K562 (cell line): ENCODE measurements around the gene MPG. TPM values are rescaled to one million over a fixed set of nuclear protein-coding genes. Genes with fewer than 3 reads are reported as not detected.

Experiments used
- ARID2 ChIP-seq: fragments of 450-650 bp; IDR thresholded peaks from 2 replicates; pipeline ENCODE4 v1.6.1; 2017; ENCODE audit warnings: antibody characterized with exemption, mild to moderate bottlenecking
- ARID3B ChIP-seq: fragments of 250-450 bp; sonication (Bioruptor Pico); IDR thresholded peaks from 2 replicates; pipeline ENCODE4 v1.4.0; 2020; ENCODE audit warnings: borderline replicate concordance
- ATF7 ChIP-seq: fragments of 450-650 bp; IDR thresholded peaks from 2 replicates; pipeline ENCODE4 v1.7.1; 2014; ENCODE audit warnings: mild to moderate bottlenecking, moderate library complexity
- ELF1 ChIP-seq: fragments of 200-800 bp; sonication (Bioruptor generic); IDR thresholded peaks from 2 replicates; pipeline ENCODE4 v1.6.1; 2016; ENCODE audit warnings: missing genetic modification characterization, missing compliant biosample characterization
- GATAD2B ChIP-seq: fragments of 450-650 bp; IDR thresholded peaks from 2 replicates; pipeline ENCODE4 v1.6.1; 2017; ENCODE audit warnings: mild to moderate bottlenecking, borderline replicate concordance
- GMEB1 ChIP-seq: fragments of 250-450 bp; sonication (Bioruptor Pico); IDR thresholded peaks from 2 replicates; pipeline ENCODE4 v1.4.0; 2020; ENCODE audit warnings: mild to moderate bottlenecking
- HLTF ChIP-seq: fragments of 450-650 bp; IDR thresholded peaks from 2 replicates; pipeline ENCODE4 v1.6.1; 2016
- HSF4 ChIP-seq: fragments of 250-450 bp; sonication (Bioruptor Pico); IDR thresholded peaks from 2 replicates; pipeline ENCODE4 v2.1.2; 2022; ENCODE audit warnings: mild to moderate bottlenecking, moderate library complexity, borderline replicate concordance
- JUND ChIP-seq, 2 experiments: IDR thresholded peaks; 2 replicates in 1 of 2; 3 replicates in 1 of 2; pipeline ENCODE4 v1.6.1; 2011; ENCODE audit warnings: borderline replicate concordance in 2 of 2, low read depth in 2 of 2, low read length in 2 of 2, improper control_type of control experiment in 1 of 2, missing biosample characterization in 1 of 2, missing genetic modification characterization in 1 of 2, missing genetic modification reagents in 1 of 2
- KAT7 ChIP-seq: sonication (generic); formaldehyde crosslinking; IDR thresholded peaks from 2 replicates; pipeline ENCODE4 v1.8.0; 2022; ENCODE audit warnings: missing genetic modification reagents, mild to moderate bottlenecking, borderline replicate concordance
- RB1 ChIP-seq: fragments of 450-650 bp; IDR thresholded peaks from 2 replicates; pipeline ENCODE4 v1.6.1; 2017; ENCODE audit warnings: low read depth, mild to moderate bottlenecking
- XRCC5 ChIP-seq: fragments of 200-400 bp; formaldehyde crosslinking; IDR thresholded peaks from 2 replicates; pipeline ENCODE4 v1.6.1; 2017; ENCODE audit warnings: low read depth, mild to moderate bottlenecking, low read length
- ZBTB11 ChIP-seq, 3 experiments: fragments of 200-800 bp in 1 of 3; fragments of 250-450 bp in 1 of 3; fragments of 450-650 bp in 1 of 3; sonication (Bioruptor Pico) in 1 of 3; sonication (Bioruptor generic) in 1 of 3; formaldehyde crosslinking in 1 of 3; IDR thresholded peaks; 2 replicates each; pipeline versions ENCODE4 v1.6.1 to v1.8.0; 2016 to 2022; ENCODE audit warnings: mild to moderate bottlenecking in 2 of 3, missing genetic modification characterization in 2 of 3, missing compliant biosample characterization in 1 of 3, moderate library complexity in 1 of 3
- ZNF592 ChIP-seq: fragments of 450-650 bp; IDR thresholded peaks from 2 replicates; pipeline ENCODE4 v1.6.1; 2017; ENCODE audit warnings: antibody characterized with exemption, mild to moderate bottlenecking
- polyA plus RNA-seq, 8 experiments: library from polyadenylated mRNA; depleted of rRNA in 4 of 8; stranded (reverse) in 5 of 8; unstranded in 3 of 8; fragments of >200 nt; fragmentation: Nextera tagmentation in 2 of 8; fragmentation: Illumina TruSeq in 1 of 8; extraction: Ambion mirVana in 2 of 8; extraction: Trizol in 1 of 8; gene quantifications; 2 replicates each; pipeline versions ENCODE4 v1.2.1 to v1.2.3, GENCODE V29; 2011 to 2014; ENCODE audit warnings: inconsistent platforms in 1 of 8, missing spikeins in 1 of 8
- total RNA-seq, 7 experiments: library from RNA; depleted of rRNA in 6 of 7; stranded (reverse); fragments of >200 nt in 6 of 7; fragmentation: Illumina TruSeq in 2 of 7; extraction: Trizol in 2 of 7; gene quantifications; 2 replicates each; pipeline versions ENCODE4 v1.2.1 to v1.2.3, GENCODE V29; 2011 to 2021; ENCODE audit warnings: low replicate concordance in 1 of 7

MPG gene
- total and polyA plus RNA-seq, 9 of the 15 experiments (the other 6 are each of a cell fraction or from before 2014, with no cell fraction given), result 0.42 to 226 (median 36.2) TPM

- no peak for TF ChIP-seq ZNF592
- no peak for TF ChIP-seq ARID3B (CRISPR knock-in tag)
- no peak for TF ChIP-seq HLTF
- peak; percentile 90 for TF ChIP-seq ATF7
- peak; percentile 98 for TF ChIP-seq JUND (IDR thresholded peaks at IDR 0.05; ENCODE audit: borderline replicate concordance, low read depth, low read length)
- peak; percentile 93; the same call in 2 of the 3 replicates for TF ChIP-seq JUND (tag; IDR thresholded peaks at IDR 0.05; ENCODE audit: borderline replicate concordance, low read depth, low read length)
- no peak for TF ChIP-seq ZBTB11 (CRISPR knock-in tag; IDR thresholded peaks at IDR 0.05)
- TF ChIP-seq RB1, result peak; percentile 92
- no peak for TF ChIP-seq HSF4 (CRISPR knock-in tag)
- TF ChIP-seq ELF1, result 0 out of 2 replicates have a peak, but pooled peaks have one; percentile 29
- TF ChIP-seq GATAD2B, result peak; percentile 77; the same call in 1 of the 2 replicates
- TF ChIP-seq GMEB1, result no peak
- TF ChIP-seq XRCC5, result no peak
- TF ChIP-seq KAT7 (CRISPR knock-in tag), result no peak
- TF ChIP-seq ARID2, result peak; percentile 62; the same call in 1 of the 2 replicates
These were observed 5.2 kb upstream of the MPG start, which contains the start of gene RHBDF1 (continued) for GRCh38 chr16:72561-73548.
